ENCODE measurements around the gene OR6C2. TPM values are rescaled to one million over a fixed set of nuclear protein-coding genes. Genes with fewer than 3 reads are reported as not detected.
A peak's percentile ranks its signal among the peaks of the same experiment; 100 is the strongest.

Gene OR6C2
- total RNA-seq, 1 donor from 2014 or later, result not detected

DNA sequence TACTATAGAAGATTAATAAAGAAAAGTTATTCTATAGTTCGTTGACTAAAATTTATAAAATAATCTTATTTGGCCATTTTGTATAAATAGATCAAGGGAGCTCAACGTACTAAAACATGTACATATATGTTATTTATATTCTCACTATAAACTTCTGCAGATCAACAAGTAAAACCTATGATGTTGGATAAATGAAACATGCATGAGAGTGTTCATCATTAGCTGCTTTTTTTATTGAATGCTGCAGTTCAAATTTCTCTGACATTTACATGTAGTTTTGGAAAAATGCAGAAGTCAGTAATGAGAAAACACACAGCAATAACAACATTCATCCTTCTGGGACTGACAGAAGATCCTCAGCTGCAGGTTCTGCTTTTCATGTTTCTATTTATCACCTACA is 48.2 kb downstream of the OR6C2 start, which contains the start of gene OR6C68:
OR6C68 (plus strand) TSS at position 301 of the 400 bp plus-strand sequence; CDS start at position 301, 0 bp downstream.
- no peaks in the 10 kb centered on the region for H3F3A ChIP-seq (ENCODE audit: low read depth)
- no peak within 1 kb of the TSS for H3K27ac Mint-ChIP-seq

DNA sequence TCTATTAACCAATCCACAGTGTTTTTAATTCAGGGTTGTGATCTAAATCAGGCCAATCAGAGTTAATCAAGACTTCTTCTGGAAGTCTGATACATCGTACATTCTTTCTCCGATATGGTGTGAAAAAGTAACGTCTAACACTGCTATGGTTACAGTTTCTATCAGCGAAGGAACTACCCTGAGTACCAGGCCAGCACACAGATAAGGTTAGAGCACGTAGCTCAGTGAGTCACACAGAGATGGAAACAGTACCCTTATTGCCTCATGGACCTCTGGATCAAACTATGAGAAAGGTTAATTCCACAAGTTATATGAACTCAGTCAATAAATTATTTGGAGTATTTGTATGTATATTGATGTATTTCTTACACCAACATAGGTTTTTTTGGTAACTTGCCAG is 51.6 kb downstream of the OR6C2 start:
- TF ChIP-seq EZH2phosphoT487 (IDR thresholded peaks at IDR 0.05) (no peak), EZH2 (IDR thresholded peaks at IDR 0.05) (no peak)
- TF ChIP-seq, protein P1, sequence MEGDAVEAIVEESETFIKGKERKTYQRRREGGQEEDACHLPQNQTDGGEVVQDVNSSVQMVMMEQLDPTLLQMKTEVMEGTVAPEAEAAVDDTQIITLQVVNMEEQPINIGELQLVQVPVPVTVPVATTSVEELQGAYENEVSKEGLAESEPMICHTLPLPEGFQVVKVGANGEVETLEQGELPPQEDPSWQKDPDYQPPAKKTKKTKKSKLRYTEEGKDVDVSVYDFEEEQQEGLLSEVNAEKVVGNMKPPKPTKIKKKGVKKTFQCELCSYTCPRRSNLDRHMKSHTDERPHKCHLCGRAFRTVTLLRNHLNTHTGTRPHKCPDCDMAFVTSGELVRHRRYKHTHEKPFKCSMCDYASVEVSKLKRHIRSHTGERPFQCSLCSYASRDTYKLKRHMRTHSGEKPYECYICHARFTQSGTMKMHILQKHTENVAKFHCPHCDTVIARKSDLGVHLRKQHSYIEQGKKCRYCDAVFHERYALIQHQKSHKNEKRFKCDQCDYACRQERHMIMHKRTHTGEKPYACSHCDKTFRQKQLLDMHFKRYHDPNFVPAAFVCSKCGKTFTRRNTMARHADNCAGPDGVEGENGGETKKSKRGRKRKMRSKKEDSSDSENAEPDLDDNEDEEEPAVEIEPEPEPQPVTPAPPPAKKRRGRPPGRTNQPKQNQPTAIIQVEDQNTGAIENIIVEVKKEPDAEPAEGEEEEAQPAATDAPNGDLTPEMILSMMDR (IDR thresholded peaks at IDR 0.05), result no peak
- H3K36me3 Mint-ChIP-seq, result no peaks in the 10 kb centered on the region
- Histone ChIP-seq H3K9ac (no peak overlapping the region), H4K20me1 (ENCODE audit: low read depth) (no peaks in the 10 kb centered on the region), H3K79me2 (ENCODE audit: low read depth) (no peaks in the 10 kb centered on the region), H3K27ac (no peak overlapping the region), H3K9me3 (ENCODE audit: low read depth) (no peaks in the 10 kb centered on the region), H3K4me1 (peaks cover 3% of the 10 kb centered on the region), H3K4me2 (no peak overlapping the region), H3K36me3 (no peaks in the 10 kb centered on the region), H2AFZ (replicated peaks) (no peak overlapping the region), H3K27me3 (no peaks in the 10 kb centered on the region), H3F3A (ENCODE audit: low read depth) (no peaks in the 10 kb centered on the region), H3K4me3 (no peak overlapping the region)
- no peak overlapping the region for H3K27ac Mint-ChIP-seq
- no peak for DNase-seq (ENCODE audit: low spot score)
- H3K4me1 Mint-ChIP-seq, result peaks cover 12% of the 10 kb centered on the region
- no peaks in the 10 kb centered on the region for H3K27me3 Mint-ChIP-seq (ENCODE audit: insufficient read depth, low read depth)
- H3K9me3 Mint-ChIP-seq, result no peaks in the 10 kb centered on the region
- H3K4me3 Mint-ChIP-seq, result no peak overlapping the region

More for the DNA sequence above, 48.2 kb downstream of the OR6C2 start, which contains the start of gene OR6C68:
- H2AFZ ChIP-seq (replicated peaks), result no peak within 1 kb of the TSS
- Mint-ChIP-seq H3K36me3 (no peaks in the 10 kb centered on the region), H3K27me3 (ENCODE audit: insufficient read depth, low read depth) (no peaks in the 10 kb centered on the region), H3K4me3 (no peak within 1 kb of the TSS), H3K9me3 (no peaks in the 10 kb centered on the region), H3K4me1 (no peaks in the 10 kb centered on the region)
- H3K9ac ChIP-seq, result no peak within 1 kb of the TSS
- no peaks in the 10 kb centered on the region for H4K20me1 ChIP-seq (ENCODE audit: low read depth)
- TF ChIP-seq, protein P1 (IDR thresholded peaks at IDR 0.05), result no peak
- TF ChIP-seq EZH2phosphoT487 (IDR thresholded peaks at IDR 0.05) (no peak), EZH2 (IDR thresholded peaks at IDR 0.05) (no peak)
- H3K4me1 ChIP-seq, result no peaks in the 10 kb centered on the region
- H3K9me3 ChIP-seq (ENCODE audit: low read depth), result no peaks in the 10 kb centered on the region
- H3K4me3 ChIP-seq, result no peak within 1 kb of the TSS
- H3K4me2 ChIP-seq, result no peak within 1 kb of the TSS
- no peaks in the 10 kb centered on the region for H3K36me3 ChIP-seq
- DNase-seq (ENCODE audit: low spot score), result no peak
- H3K79me2 ChIP-seq (ENCODE audit: low read depth), result no peaks in the 10 kb centered on the region
- H3K27ac ChIP-seq, result no peak within 1 kb of the TSS
- H3K27me3 ChIP-seq, result no peaks in the 10 kb centered on the region

DNA sequence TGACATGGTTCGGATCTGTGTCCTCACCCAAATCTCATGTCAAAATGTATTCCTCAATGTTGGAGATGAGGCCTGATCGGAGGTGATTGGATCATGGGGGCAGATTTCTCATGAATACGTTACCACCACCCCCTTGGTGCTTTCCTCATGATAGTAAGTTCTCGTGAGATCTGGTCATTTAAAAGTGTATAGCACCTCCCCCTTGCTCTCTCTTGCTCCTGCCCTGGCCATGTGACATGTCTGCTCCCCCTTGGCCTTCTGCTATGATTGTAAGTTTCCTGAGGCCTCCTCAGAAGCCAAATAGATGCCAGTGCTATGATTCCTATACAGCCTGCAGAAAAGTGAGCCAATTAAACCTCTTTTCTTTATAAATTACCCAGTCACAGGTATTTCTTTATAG is 55.4 kb downstream of the OR6C2 start:
- Histone ChIP-seq H3K4me1 (peaks cover 3% of the 10 kb centered on the region), H3K36me3 (no peaks in the 10 kb centered on the region), H4K20me1 (ENCODE audit: low read depth) (no peaks in the 10 kb centered on the region), H3K79me2 (ENCODE audit: low read depth) (no peaks in the 10 kb centered on the region), H3K9ac (no peak overlapping the region), H2AFZ (replicated peaks) (peak overlapping the region; percentile 50), H3K4me3 (no peak overlapping the region), H3K4me2 (no peak overlapping the region), H3K27me3 (no peaks in the 10 kb centered on the region), H3K27ac (no peak overlapping the region), H3K9me3 (ENCODE audit: low read depth) (no peaks in the 10 kb centered on the region), H3F3A (ENCODE audit: low read depth) (no peaks in the 10 kb centered on the region)
- no peak for TF ChIP-seq EZH2 (IDR thresholded peaks at IDR 0.05)
- TF ChIP-seq, protein P1 (IDR thresholded peaks at IDR 0.05), result no peak
- no peak for TF ChIP-seq EZH2phosphoT487 (IDR thresholded peaks at IDR 0.05)
- Mint-ChIP-seq H3K4me3 (no peak overlapping the region), H3K27ac (no peak overlapping the region), H3K9me3 (no peaks in the 10 kb centered on the region), H3K36me3 (no peaks in the 10 kb centered on the region), H3K27me3 (ENCODE audit: insufficient read depth, low read depth) (no peaks in the 10 kb centered on the region), H3K4me1 (peaks cover 12% of the 10 kb centered on the region)
- DNase-seq (ENCODE audit: low spot score), result no peak
